Endothelial cell (in vitro differentiated cells): ENCODE results near the gene GABRG3. TPM values are rescaled to one million over a fixed set of nuclear protein-coding genes. Genes with fewer than 3 reads are reported as not detected.

Experiments
- DNase-seq: peaks from one replicate; pipeline ENCODE4 v3.0.0; 2021; ENCODE audit warnings: low spot score
- H3K27ac Mint-ChIP-seq: one replicate; pipeline ENCODE4 v1.8.0; 2021; ENCODE audit warnings: mixed read lengths, inconsistent platforms; ENCODE audit not compliant: unreplicated experiment
- H3K27me3 Mint-ChIP-seq: one replicate; pipeline ENCODE4 v1.8.0; 2021; ENCODE audit warnings: mild to moderate bottlenecking, moderate library complexity, mixed read lengths, inconsistent platforms; ENCODE audit not compliant: unreplicated experiment
- H3K36me3 Mint-ChIP-seq: one replicate; pipeline ENCODE4 v1.8.0; 2021; ENCODE audit warnings: mild to moderate bottlenecking, low read depth, mixed read lengths, inconsistent platforms; ENCODE audit not compliant: unreplicated experiment
- H3K4me1 Mint-ChIP-seq: one replicate; pipeline ENCODE4 v1.8.0; 2021; ENCODE audit warnings: mild to moderate bottlenecking, mixed read lengths, inconsistent platforms; ENCODE audit not compliant: unreplicated experiment
- H3K4me3 Mint-ChIP-seq: one replicate; pipeline ENCODE4 v1.8.0; 2021; ENCODE audit warnings: mild to moderate bottlenecking, mixed read lengths, inconsistent platforms; ENCODE audit not compliant: unreplicated experiment
- H3K9me3 Mint-ChIP-seq: one replicate; pipeline ENCODE4 v1.8.0; 2021; ENCODE audit warnings: mixed read lengths, inconsistent platforms; ENCODE audit not compliant: unreplicated experiment
- CTCF ChIP-seq: fragments of 200-600 bp; sonication (generic); IDR thresholded peaks from one replicate; pipeline ENCODE4 v1.5.0; 2021; ENCODE audit warnings: antibody characterized with exemption; ENCODE audit not compliant: unreplicated experiment
- total RNA-seq: library from RNA; stranded (reverse); fragmentation: NEBNext Ultra II Directional; extraction: Animal tissue kit (Norgen Biotek cat#: 25700); gene quantifications from one replicate; pipeline ENCODE4 v1.2.1, GENCODE V29; 2021; ENCODE audit not compliant: unreplicated experiment

GABRG3 gene
- total RNA-seq, 1 donor from 2014 or later: 0.21 TPM

GRCh38 chr15:27466758-27467157 lies 495.8 kb downstream of the GABRG3 start:
- Mint-ChIP-seq H3K27ac (no peak overlapping the region), H3K4me1 (no peaks in the 10 kb centered on the region), H3K4me3 (no peak overlapping the region), H3K27me3 (no peaks in the 10 kb centered on the region), H3K36me3 (no peaks in the 10 kb centered on the region), H3K9me3 (no peaks in the 10 kb centered on the region)
- no peak for TF ChIP-seq CTCF
- DNase-seq: no peak

GRCh38 chr15:27468151-27468591 lies 497.2 kb downstream of the GABRG3 start:
- Mint-ChIP-seq H3K36me3 (no peaks in the 10 kb centered on the region), H3K4me1 (no peaks in the 10 kb centered on the region), H3K27me3 (no peaks in the 10 kb centered on the region), H3K9me3 (no peaks in the 10 kb centered on the region), H3K27ac (no peak overlapping the region), H3K4me3 (no peak overlapping the region)
- no peak for DNase-seq
- no peak for TF ChIP-seq CTCF

DNA sequence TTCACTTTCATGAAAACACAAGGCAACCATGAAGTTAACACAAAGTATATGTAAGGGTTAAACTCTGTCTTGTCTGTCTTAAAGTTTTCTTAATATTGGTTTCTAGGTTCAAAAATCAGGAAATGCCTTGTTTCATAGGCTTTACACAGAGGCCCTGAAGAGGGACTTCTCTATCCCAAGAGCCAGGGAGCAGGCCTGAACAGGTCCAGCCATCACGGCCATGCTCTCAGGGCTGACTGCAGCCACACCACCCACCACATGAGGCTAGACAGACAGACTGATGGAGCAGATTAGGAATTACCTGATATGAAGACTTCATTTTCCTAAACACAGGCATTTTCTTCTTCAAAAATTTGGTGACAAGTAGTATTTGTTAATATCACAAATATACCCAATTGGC lies 502.9 kb downstream of the GABRG3 start:
- no peak overlapping the region for H3K27ac Mint-ChIP-seq
- no peak overlapping the region for H3K4me3 Mint-ChIP-seq
- no peak for DNase-seq
- TF ChIP-seq CTCF: no peak
- H3K4me1 Mint-ChIP-seq: no peaks in the 10 kb centered on the region
- no peaks in the 10 kb centered on the region for H3K36me3 Mint-ChIP-seq
- no peaks in the 10 kb centered on the region for H3K9me3 Mint-ChIP-seq
- no peaks in the 10 kb centered on the region for H3K27me3 Mint-ChIP-seq

DNA sequence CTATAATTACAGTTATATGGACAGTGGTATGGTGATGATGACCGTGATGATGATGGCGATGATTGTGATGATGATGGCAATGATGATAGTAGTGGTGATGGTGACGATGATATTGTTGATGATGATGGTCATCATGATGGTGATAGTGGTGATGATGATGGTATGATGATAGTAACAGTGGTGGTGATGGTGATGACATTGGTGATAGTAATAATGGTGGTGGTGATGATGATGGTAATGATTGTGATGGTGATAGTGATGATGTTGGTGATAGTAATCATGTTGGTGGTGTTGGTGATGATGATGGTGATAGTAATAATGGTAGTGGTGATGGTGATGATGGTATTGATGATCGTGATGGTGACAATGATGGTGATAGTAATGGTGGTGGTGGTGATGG lies 504.4 kb downstream of the GABRG3 start:
- Mint-ChIP-seq H3K27me3 (no peaks in the 10 kb centered on the region), H3K36me3 (no peaks in the 10 kb centered on the region)

More for the DNA sequence above, 504.4 kb downstream of the GABRG3 start:
- Mint-ChIP-seq H3K4me1 (no peaks in the 10 kb centered on the region), H3K9me3 (no peaks in the 10 kb centered on the region), H3K27ac (no peak overlapping the region), H3K4me3 (no peak overlapping the region)
- no peak for DNase-seq
- no peak for TF ChIP-seq CTCF
